ENCODE measurements around the gene IGSF9.

GRCh38 chr1:159938211-159938852, 7.1 kb downstream of the IGSF9 start:
- no peak for TF ChIP-seq GATA2 (IDR thresholded peaks at IDR 0.05; ENCODE audit: low read depth, low read length)
- TF ChIP-seq GATA3 (IDR thresholded peaks at IDR 0.05; ENCODE audit: low read depth, low read length) = no peak

All from SH-SY5Y (cell line).